Right atrium auricular region (tissue), 2 donors: ENCODE results near the gene NFATC2IP. TPM values are rescaled to one million over a fixed set of nuclear protein-coding genes. Genes with fewer than 3 reads are reported as not detected.

ENCODE experiments used
- DNase-seq: peaks from one replicate; pipeline ENCODE4 v3.0.0-alpha.2; 2019; ENCODE audit warnings: low spot score
- H3K27ac ChIP-seq, 2 donors: fragments of 200-600 bp; sonication (generic); 1 replicate in 1 of 2; 2 replicates in 1 of 2; pipeline ENCODE4 v1.5.1; 2016 to 2019
- H3K27me3 ChIP-seq, 2 donors: fragments of 200-600 bp; sonication (generic); one replicate each; pipeline versions ENCODE4 v1.5.1 to v1.6.0; 2017 to 2019
- H3K36me3 ChIP-seq: fragments of 200-600 bp; sonication (generic); one replicate; pipeline ENCODE4 v1.5.1; 2016
- H3K4me1 ChIP-seq, 2 donors: fragments of 200-600 bp; sonication (generic); one replicate each; pipeline versions ENCODE4 v1.5.1 to v1.6.0; 2017 to 2019
- H3K4me3 ChIP-seq, 2 donors: fragments of 200-600 bp; sonication (generic); 1 replicate in 1 of 2; 2 replicates in 1 of 2; pipeline ENCODE4 v1.5.1; 2017 to 2019; ENCODE audit warnings: mild to moderate bottlenecking in 1 of 2, moderate library complexity in 1 of 2
- H3K9me3 ChIP-seq, 2 donors: fragments of 200-600 bp; sonication (generic); one replicate each; pipeline ENCODE4 v1.5.1; 2019
- total RNA-seq, 2 donors: library from RNA; depleted of rRNA; stranded (reverse); fragments of >200 nt; gene quantifications; one replicate each; pipeline ENCODE4 v1.1.0, GENCODE V29; 2016
- TF ChIP-seq, protein P1 (sequence below), 2 donors: fragments of 200-600 bp; sonication (generic); IDR thresholded peaks; one replicate each; pipeline ENCODE4 v1.5.1; 2019; ENCODE audit warnings: antibody characterized with exemption in 2 of 2

Gene NFATC2IP
- total RNA-seq, 2 donors from 2014 or later = 10.6 to 13.0 TPM

DNA sequence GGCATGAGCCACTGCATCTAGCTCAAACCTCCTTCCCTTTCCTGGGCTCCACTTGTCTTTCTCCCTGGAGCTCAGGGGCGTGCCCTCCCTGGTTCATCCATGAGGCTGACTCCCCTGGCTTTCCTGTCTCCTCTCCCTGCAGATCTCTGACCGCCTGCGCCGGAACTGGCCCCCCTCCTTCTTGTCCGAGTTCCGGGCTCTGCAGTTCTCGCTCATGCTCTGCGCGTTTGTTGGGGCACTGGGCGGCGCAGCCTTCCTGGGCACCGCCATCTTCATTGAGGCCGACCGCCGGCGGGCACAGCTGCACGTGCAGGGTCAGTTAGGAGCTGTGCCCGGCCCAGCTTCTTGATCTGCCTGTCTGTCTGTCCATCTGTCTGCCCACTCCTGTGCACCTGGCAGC lies 32.9 kb downstream of the NFATC2IP start:
- peaks cover 50% of the 10 kb centered on the region for H3K36me3 ChIP-seq
- no peaks in the 10 kb centered on the region for H3K27me3 ChIP-seq
- H3K9me3 ChIP-seq = peaks cover 0 to 10% of the 10 kb centered on the region in 2 donors
- TF ChIP-seq, protein P1, sequence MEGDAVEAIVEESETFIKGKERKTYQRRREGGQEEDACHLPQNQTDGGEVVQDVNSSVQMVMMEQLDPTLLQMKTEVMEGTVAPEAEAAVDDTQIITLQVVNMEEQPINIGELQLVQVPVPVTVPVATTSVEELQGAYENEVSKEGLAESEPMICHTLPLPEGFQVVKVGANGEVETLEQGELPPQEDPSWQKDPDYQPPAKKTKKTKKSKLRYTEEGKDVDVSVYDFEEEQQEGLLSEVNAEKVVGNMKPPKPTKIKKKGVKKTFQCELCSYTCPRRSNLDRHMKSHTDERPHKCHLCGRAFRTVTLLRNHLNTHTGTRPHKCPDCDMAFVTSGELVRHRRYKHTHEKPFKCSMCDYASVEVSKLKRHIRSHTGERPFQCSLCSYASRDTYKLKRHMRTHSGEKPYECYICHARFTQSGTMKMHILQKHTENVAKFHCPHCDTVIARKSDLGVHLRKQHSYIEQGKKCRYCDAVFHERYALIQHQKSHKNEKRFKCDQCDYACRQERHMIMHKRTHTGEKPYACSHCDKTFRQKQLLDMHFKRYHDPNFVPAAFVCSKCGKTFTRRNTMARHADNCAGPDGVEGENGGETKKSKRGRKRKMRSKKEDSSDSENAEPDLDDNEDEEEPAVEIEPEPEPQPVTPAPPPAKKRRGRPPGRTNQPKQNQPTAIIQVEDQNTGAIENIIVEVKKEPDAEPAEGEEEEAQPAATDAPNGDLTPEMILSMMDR (IDR thresholded peaks at IDR 0.05) = no peak
- no peak for DNase-seq
- no peak overlapping the region for H3K27ac ChIP-seq
- no peaks in the 10 kb centered on the region for H3K4me1 ChIP-seq
- H3K4me3 ChIP-seq = no peak overlapping the region

DNA sequence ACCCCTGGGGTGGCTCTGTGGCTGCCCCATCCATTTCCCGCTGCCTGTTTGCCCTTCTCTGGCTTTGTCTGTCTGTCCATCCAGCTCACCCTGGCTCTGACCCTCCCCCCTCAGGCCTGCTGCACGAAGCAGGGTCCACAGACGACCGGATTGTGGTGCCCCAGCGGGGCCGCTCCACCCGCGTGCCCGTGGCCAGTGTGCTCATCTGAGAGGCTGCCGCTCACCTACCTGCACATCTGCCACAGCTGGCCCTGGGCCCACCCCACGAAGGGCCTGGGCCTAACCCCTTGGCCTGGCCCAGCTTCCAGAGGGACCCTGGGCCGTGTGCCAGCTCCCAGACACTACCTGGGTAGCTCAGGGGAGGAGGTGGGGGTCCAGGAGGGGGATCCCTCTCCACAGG lies 33.4 kb downstream of the NFATC2IP start:
- TF ChIP-seq, protein P1 (IDR thresholded peaks at IDR 0.05) = no peak
- H3K36me3 ChIP-seq = peaks cover 45% of the 10 kb centered on the region

DNA sequence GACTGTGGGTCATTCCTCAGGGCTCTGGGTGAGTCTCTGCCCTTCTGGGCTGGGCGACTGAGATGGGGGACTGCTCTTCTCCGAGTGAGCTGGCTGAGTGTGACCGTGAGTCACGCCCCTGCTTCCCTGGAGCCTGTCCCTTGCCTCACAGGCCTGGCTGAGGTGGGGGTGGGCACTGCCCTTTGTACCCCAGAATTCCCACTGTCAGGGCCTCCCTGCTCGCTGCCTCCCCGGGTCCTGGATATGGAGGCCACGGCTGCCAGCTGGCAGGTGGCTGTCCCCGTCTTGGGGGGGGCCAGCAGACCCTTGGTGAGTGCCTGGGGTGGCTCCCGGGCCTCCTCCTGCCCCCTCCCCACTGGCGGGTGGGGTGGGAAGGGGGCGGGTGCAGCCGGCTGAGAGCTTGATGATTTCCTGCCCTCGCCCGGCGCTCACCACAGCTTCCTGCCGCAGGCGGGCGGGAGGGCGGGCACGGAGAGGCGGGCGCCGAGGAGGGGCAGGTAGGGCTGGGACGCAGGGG lies 33.9 kb downstream of the NFATC2IP start, which contains the start of gene LAT:
LAT (plus strand) TSS at position 434 of the 517 bp plus-strand sequence. CDS start 366 bp downstream, outside the sequence.
- Histone ChIP-seq H3K4me3 (peak within 1 kb of the TSS in 1 of 2 donors; percentile 12), H3K27ac (no peak within 1 kb of the TSS), H3K27me3 (no peaks in the 10 kb centered on the region), H3K36me3 (peaks cover 40% of the 10 kb centered on the region), H3K9me3 (peaks cover 0 to 10% of the 10 kb centered on the region in 2 donors), H3K4me1 (no peaks in the 10 kb centered on the region)
- DNase-seq = no peak
- TF ChIP-seq, protein P1 (IDR thresholded peaks at IDR 0.05) = no peak

More for the DNA sequence above, 33.4 kb downstream of the NFATC2IP start:
- H3K4me1 ChIP-seq = no peaks in the 10 kb centered on the region
- H3K27me3 ChIP-seq = no peaks in the 10 kb centered on the region
- no peak overlapping the region for H3K4me3 ChIP-seq
- no peak for DNase-seq
- H3K27ac ChIP-seq = no peak overlapping the region
- peaks cover 0 to 10% of the 10 kb centered on the region in 2 donors for H3K9me3 ChIP-seq

DNA sequence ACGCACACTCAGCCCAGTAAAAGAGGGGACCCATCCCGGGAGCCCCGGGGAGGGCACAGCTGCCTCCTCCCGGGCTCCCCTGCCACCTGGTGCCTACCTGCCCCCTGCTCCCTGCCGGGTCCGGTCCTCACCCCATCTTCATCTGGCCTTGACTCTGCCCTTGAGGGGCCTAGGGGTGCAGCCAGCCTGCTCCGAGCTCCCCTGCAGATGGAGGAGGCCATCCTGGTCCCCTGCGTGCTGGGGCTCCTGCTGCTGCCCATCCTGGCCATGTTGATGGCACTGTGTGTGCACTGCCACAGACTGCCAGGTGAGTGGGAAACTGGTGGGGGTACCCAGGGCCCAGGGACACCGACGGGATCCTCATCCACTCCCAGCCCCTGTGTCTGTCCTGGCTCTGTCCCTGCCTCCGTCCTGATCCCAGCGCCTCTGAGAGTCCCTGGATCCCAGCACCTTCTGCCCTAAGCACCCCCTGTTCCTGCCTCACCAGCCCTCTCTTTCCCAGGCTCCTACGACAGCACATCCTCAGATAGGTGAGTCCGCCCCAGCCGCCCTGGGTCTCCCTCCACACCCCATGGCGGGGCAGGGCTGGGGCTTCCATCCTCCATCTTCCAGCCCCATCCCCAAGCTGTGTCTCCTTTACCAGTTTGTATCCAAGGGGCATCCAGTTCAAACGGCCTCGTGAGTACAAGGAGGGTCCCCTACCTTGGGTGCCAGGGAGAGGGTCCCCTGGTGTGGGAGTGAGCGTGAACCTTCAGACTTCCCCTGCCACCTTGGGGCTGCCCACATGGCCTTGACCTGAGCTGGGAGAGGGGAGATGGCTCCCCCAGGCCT lies 34.7 kb downstream of the NFATC2IP start:
- H3K4me1 ChIP-seq = no peaks in the 10 kb centered on the region
- TF ChIP-seq, protein P1 (IDR thresholded peaks at IDR 0.05) = no peak
- no peaks in the 10 kb centered on the region for H3K27me3 ChIP-seq
- no peak for DNase-seq
- peaks cover 40% of the 10 kb centered on the region for H3K36me3 ChIP-seq
- H3K4me3 ChIP-seq = peak overlapping the region in 1 of 2 donors; percentile 12
- no peak overlapping the region for H3K27ac ChIP-seq
- H3K9me3 ChIP-seq = peaks cover 0 to 10% of the 10 kb centered on the region in 2 donors

DNA sequence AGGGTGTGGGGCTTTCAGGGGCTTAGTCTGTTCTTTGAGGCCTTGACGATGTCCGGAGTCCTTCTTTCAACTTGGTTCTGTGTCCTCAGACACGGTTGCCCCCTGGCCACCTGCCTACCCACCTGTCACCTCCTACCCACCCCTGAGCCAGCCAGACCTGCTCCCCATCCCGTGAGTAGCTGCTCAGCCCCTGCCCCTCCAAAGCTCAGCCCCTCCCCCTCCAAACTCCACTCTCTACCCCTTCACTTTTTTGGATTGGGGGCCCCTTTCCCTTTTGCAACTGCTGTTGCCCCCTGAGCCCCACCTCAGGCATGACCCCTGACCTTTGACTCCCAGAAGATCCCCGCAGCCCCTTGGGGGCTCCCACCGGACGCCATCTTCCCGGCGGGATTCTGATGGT lies 35.3 kb downstream of the NFATC2IP start:
- no peak for DNase-seq
- Histone ChIP-seq H3K27ac (no peak overlapping the region), H3K36me3 (peaks cover 40% of the 10 kb centered on the region), H3K4me3 (no peak overlapping the region), H3K9me3 (peaks cover 0 to 10% of the 10 kb centered on the region in 2 donors), H3K4me1 (no peaks in the 10 kb centered on the region), H3K27me3 (no peaks in the 10 kb centered on the region)
- TF ChIP-seq, protein P1 (IDR thresholded peaks at IDR 0.05) = no peak
